RCC 7860 (cell line): ENCODE measurements around the gene CHKA.
A peak's percentile ranks its signal among the peaks of the same experiment; 100 is the strongest.

Experiments used
- DNase-seq: peaks from one replicate; pipeline ENCODE4 v3.0.0-alpha.2; 2015; ENCODE audit warnings: low spot score
- FAIRE-seq: peaks from 2 replicates; lab custom pipeline; 2012; peaks lifted over from hg19 to GRCh38; lab: Jason Lieb, UNC

CHKA gene

GRCh38 chr11:68004551-68005335 is 116.4 kb downstream of the CHKA start:
- DNase-seq (no peak), FAIRE-seq (no peak)

GRCh38 chr11:68003846-68004550 is 117.2 kb downstream of the CHKA start, which contains the start of gene UNC93B1:
Gene UNC93B1, minus strand, starts transcription at chr11:68004097. Its CDS starts 54 bp downstream, at chr11:68004043.
- FAIRE-seq (no peak), DNase-seq (peak; percentile 73)

- DNase-seq (no peak), FAIRE-seq (no peak)
These were observed 118.0 kb downstream of the CHKA start for GRCh38 chr11:68002938-68003845.
